GM19455 (cell line): ENCODE data around the gene UBE2E1.
"Not testable (repeated sequence)": the region's sequence is repeated elsewhere in the genome, so short reads cannot be mapped to it uniquely, and the experiment has no call there.

Experiments
- ATAC-seq: cut with Tn5 transposase; IDR thresholded peaks from one replicate; pipeline ENCODE4 v1.9.1; 2021; ENCODE audit not compliant: unreplicated experiment

Gene UBE2E1

GRCh38 chr3:23840521-23840920 lies 34.8 kb downstream of the UBE2E1 start:
- no peak for ATAC-seq

GRCh38 chr3:23843869-23844268 lies 38.1 kb downstream of the UBE2E1 start:
- ATAC-seq = no peak

- ATAC-seq = no peak
These were observed 39.8 kb downstream of the UBE2E1 start for GRCh38 chr3:23845326-23846216.

GRCh38 chr3:23849462-23849861 lies 43.7 kb downstream of the UBE2E1 start:
- ATAC-seq = not testable (repeated sequence)

GRCh38 chr3:23856286-23856685 lies 50.5 kb downstream of the UBE2E1 start:
- no peak for ATAC-seq

GRCh38 chr3:23859012-23859743 lies 53.4 kb downstream of the UBE2E1 start:
- ATAC-seq = no peak

- ATAC-seq = no peak
These were observed 54.2 kb downstream of the UBE2E1 start for GRCh38 chr3:23859839-23860382.

- ATAC-seq = no peak
These were observed 55.9 kb downstream of the UBE2E1 start for GRCh38 chr3:23861689-23862088.

GRCh38 chr3:23863060-23863459 lies 57.3 kb downstream of the UBE2E1 start:
- no peak for ATAC-seq

- ATAC-seq = no peak
These were observed 59.2 kb downstream of the UBE2E1 start for GRCh38 chr3:23864931-23865330.

- peak; percentile 94 for ATAC-seq
These were observed 60.0 kb downstream of the UBE2E1 start for GRCh38 chr3:23865595-23866396.

GRCh38 chr3:23867400-23867799 lies 61.6 kb downstream of the UBE2E1 start:
- ATAC-seq = no peak

GRCh38 chr3:23867838-23868237 lies 62.1 kb downstream of the UBE2E1 start:
- ATAC-seq = no peak

GRCh38 chr3:23869977-23870662 lies 64.4 kb downstream of the UBE2E1 start:
- no peak for ATAC-seq

- ATAC-seq = not testable (repeated sequence)
These were observed 64.9 kb downstream of the UBE2E1 start for GRCh38 chr3:23870663-23871043.

- ATAC-seq = not testable (repeated sequence)
These were observed 65.6 kb downstream of the UBE2E1 start for GRCh38 chr3:23871361-23871760.

GRCh38 chr3:23872330-23872729 lies 66.6 kb downstream of the UBE2E1 start:
- no peak for ATAC-seq

GRCh38 chr3:23873941-23874340 lies 68.2 kb downstream of the UBE2E1 start:
- no peak for ATAC-seq

- no peak for ATAC-seq
These were observed 68.8 kb downstream of the UBE2E1 start for GRCh38 chr3:23874359-23875112.
